A673 (cell line): ENCODE measurements around the gene GLMP.

Experiments
- CTCF ChIP-seq: fragments of 300-800, 200-600 bp; sonication (generic); conservative IDR thresholded peaks from 2 replicates; pipeline ENCODE4 v1.5.1; 2017; ENCODE audit warnings: low read depth, mild to moderate bottlenecking, antibody characterized with exemption, low read length, moderate library complexity, mixed read lengths
- EZH2 ChIP-seq: fragments of 200-600 bp; sonication (generic); IDR thresholded peaks from 2 replicates; pipeline ENCODE4 v1.6.1; 2017; ENCODE audit warnings: borderline replicate concordance, low read depth, mild to moderate bottlenecking, mixed read lengths, antibody characterized with exemption, low read length; ENCODE audit not compliant: poor library complexity, severe bottlenecking

- TF ChIP-seq CTCF = no peak
- TF ChIP-seq EZH2 = no peak
Measured at GRCh38 chr1:156338180-156338976, 42.9 kb upstream of the GLMP start, which contains the start of the genes CCT3 and TSACC.
